Smooth muscle cell (in vitro differentiated cells): ENCODE results near the gene MLLT3. TPM values are rescaled to one million over a fixed set of nuclear protein-coding genes. Genes with fewer than 3 reads are reported as not detected.

Source experiments
- DNase-seq: peaks from one replicate; lab custom pipeline; 2025; ENCODE audit not compliant: unreplicated experiment; lab: John Stamatoyannopoulos, UW
- H2AFZ ChIP-seq: fragments of 200-600 bp; sonication (generic); 2 replicates; pipeline ENCODE4 v1.6.0; 2016; ENCODE audit warnings: antibody characterized with exemption, low read depth, mild to moderate bottlenecking
- H3F3A ChIP-seq: fragments of 200-600 bp; sonication (generic); 2 replicates; pipeline ENCODE4 v1.6.0; 2017; ENCODE audit warnings: antibody characterized with exemption, low read depth
- H3K27ac ChIP-seq: fragments of 200-600 bp; sonication (generic); 2 replicates; pipeline ENCODE4 v1.5.1; 2016; ENCODE audit warnings: low read depth, mild to moderate bottlenecking
- H3K27me3 ChIP-seq: fragments of 200-600 bp; sonication (generic); 2 replicates; pipeline ENCODE4 v1.6.1; 2016; ENCODE audit warnings: low read depth, mild to moderate bottlenecking
- H3K36me3 ChIP-seq: fragments of 200-600 bp; sonication (generic); 2 replicates; pipeline ENCODE4 v1.5.1; 2016; ENCODE audit warnings: low read depth
- H3K4me1 ChIP-seq: fragments of 200-600 bp; sonication (generic); 2 replicates; pipeline ENCODE4 v1.5.1; 2016; ENCODE audit warnings: low read depth
- H3K4me2 ChIP-seq: fragments of 200-600 bp; sonication (generic); 2 replicates; pipeline ENCODE4 v1.6.0; 2016; ENCODE audit warnings: mild to moderate bottlenecking
- H3K4me3 ChIP-seq: fragments of 200-600 bp; sonication (generic); 2 replicates; pipeline ENCODE4 v1.5.1; 2016; ENCODE audit warnings: mild to moderate bottlenecking
- H3K79me2 ChIP-seq: fragments of 200-600 bp; sonication (generic); 2 replicates; pipeline ENCODE4 v1.6.0; 2016; ENCODE audit warnings: low read depth, mild to moderate bottlenecking
- H3K9ac ChIP-seq: fragments of 200-600 bp; sonication (generic); 2 replicates; pipeline ENCODE4 v1.6.0; 2016; ENCODE audit warnings: low read depth
- H3K9me3 ChIP-seq: fragments of 200-600 bp; sonication (generic); replicated peaks from 2 replicates; pipeline ENCODE4 v1.5.1; 2016; ENCODE audit warnings: low read depth
- H4K20me1 ChIP-seq: fragments of 200-600 bp; sonication (generic); 2 replicates; pipeline ENCODE4 v1.6.0; 2016; ENCODE audit warnings: low read depth
- WGBS: methylation state at CpG from one replicate; pipeline ENCODE4 v1.1.7; 2016; ENCODE audit warnings: low lambda C conversion rate; 5-methylcytosine and 5-hydroxymethylcytosine counted together
- polyA plus RNA-seq: library from polyadenylated mRNA; unstranded; fragments of >200 nt; fragmentation: Nextera tagmentation; extraction: Ambion mirVana; gene quantifications from 2 replicates; pipeline ENCODE4 v1.2.1, GENCODE V29; 2016
- total RNA-seq: library from RNA; depleted of rRNA; stranded (reverse); fragments of >200 nt; gene quantifications from 2 replicates; pipeline ENCODE4 v1.2.3, GENCODE V29; 2014
- TF ChIP-seq, protein P1 (sequence below): fragments of 200-600 bp; sonication (generic); IDR thresholded peaks from 2 replicates; pipeline ENCODE4 v1.5.1; 2017; ENCODE audit warnings: borderline replicate concordance, mild to moderate bottlenecking, antibody characterized with exemption; ENCODE audit not compliant: insufficient read depth, poor library complexity, severe bottlenecking

The MLLT3 gene
- total and polyA plus RNA-seq, 2 experiments from 2014 or later = 21.9 to 29.9 TPM

DNA sequence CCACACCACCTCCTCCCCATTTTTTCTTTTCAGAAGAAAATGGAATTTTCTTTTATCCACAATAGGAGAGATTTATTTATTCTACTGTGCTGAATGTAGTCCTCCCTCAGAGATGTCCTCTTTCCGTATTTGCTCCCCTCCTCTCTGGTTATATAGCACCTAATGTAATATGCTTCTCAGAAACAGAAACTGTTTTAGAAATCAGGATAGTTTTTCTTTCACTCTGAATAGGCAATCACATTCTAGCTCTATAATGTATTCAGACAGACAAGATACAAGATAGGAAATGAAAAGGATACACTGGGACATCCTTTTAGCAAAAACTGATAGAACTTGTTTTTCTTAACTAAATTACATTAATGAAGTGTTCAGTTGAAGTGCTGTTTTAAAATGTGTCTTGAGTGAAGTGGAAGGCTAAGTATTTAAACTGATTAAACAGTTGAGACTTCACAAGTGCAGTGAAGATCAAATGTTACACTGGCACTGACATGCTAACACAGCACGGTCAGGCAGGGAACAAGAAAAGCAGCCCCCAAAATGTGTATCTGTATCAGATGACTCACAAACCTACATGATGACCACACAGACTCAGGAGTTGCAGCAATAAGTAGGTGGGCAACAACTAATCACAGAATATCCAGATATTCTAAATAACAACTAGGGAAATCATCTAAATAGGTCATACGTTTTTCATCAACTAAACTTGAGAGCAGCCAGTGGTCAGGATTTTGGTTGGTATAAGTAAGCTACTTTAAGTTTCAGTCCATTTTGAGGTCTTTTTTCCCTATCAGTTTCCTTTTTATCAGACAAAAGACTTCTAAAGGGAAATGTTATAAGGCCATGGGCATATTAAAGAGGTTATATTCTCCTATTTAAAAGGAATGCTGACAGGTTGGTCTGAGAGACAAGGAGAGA, 260.4 kb downstream of the MLLT3 start:
- Histone ChIP-seq H3F3A (peaks cover 6% of the 10 kb centered on the region), H3K27ac (no peak overlapping the region), H3K4me3 (no peak overlapping the region), H4K20me1 (no peaks in the 10 kb centered on the region), H2AFZ (no peak overlapping the region), H3K79me2 (no peaks in the 10 kb centered on the region), H3K4me1 (peaks cover 14% of the 10 kb centered on the region), H3K9ac (no peak overlapping the region), H3K9me3 (no peaks in the 10 kb centered on the region), H3K27me3 (no peaks in the 10 kb centered on the region), H3K36me3 (no peaks in the 10 kb centered on the region), H3K4me2 (no peak overlapping the region)
- 86% methylated on average over 3 of the region's 3 CpGs for WGBS
- DNase-seq = no peak
- TF ChIP-seq, protein P1, sequence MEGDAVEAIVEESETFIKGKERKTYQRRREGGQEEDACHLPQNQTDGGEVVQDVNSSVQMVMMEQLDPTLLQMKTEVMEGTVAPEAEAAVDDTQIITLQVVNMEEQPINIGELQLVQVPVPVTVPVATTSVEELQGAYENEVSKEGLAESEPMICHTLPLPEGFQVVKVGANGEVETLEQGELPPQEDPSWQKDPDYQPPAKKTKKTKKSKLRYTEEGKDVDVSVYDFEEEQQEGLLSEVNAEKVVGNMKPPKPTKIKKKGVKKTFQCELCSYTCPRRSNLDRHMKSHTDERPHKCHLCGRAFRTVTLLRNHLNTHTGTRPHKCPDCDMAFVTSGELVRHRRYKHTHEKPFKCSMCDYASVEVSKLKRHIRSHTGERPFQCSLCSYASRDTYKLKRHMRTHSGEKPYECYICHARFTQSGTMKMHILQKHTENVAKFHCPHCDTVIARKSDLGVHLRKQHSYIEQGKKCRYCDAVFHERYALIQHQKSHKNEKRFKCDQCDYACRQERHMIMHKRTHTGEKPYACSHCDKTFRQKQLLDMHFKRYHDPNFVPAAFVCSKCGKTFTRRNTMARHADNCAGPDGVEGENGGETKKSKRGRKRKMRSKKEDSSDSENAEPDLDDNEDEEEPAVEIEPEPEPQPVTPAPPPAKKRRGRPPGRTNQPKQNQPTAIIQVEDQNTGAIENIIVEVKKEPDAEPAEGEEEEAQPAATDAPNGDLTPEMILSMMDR = no peak

DNA sequence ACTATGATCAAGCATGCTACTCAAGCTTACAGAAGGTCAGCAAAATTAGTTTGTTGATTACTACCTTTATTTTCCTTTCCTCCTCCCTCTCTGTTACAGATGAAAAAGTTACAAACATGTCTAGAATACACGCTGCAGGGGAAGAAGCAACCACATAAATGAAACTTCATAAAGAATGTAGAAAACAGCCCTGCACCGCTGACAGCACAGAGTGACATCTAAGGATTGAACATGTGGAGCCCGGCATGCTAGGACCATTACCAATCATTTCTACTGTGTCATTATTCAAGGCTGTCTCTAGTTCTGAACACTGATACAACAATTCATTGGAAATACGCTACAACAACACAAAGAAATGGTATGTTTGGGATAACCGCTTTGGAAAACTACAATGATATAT, 261.1 kb downstream of the MLLT3 start:
- no peaks in the 10 kb centered on the region for H3K27me3 ChIP-seq
- no peaks in the 10 kb centered on the region for H3K9me3 ChIP-seq
- peaks cover 6% of the 10 kb centered on the region for H3F3A ChIP-seq
- H2AFZ ChIP-seq = no peak overlapping the region
- H4K20me1 ChIP-seq = no peaks in the 10 kb centered on the region
- H3K79me2 ChIP-seq = no peaks in the 10 kb centered on the region
- no peaks in the 10 kb centered on the region for H3K36me3 ChIP-seq
- WGBS = 94% methylated on average over 5 of the region's 5 CpGs
- peaks cover 19% of the 10 kb centered on the region for H3K4me1 ChIP-seq
- H3K27ac ChIP-seq = no peak overlapping the region
- TF ChIP-seq, protein P1 = no peak
- H3K9ac ChIP-seq = no peak overlapping the region
- no peak for DNase-seq
- no peak overlapping the region for H3K4me2 ChIP-seq
- H3K4me3 ChIP-seq = no peak overlapping the region

DNA sequence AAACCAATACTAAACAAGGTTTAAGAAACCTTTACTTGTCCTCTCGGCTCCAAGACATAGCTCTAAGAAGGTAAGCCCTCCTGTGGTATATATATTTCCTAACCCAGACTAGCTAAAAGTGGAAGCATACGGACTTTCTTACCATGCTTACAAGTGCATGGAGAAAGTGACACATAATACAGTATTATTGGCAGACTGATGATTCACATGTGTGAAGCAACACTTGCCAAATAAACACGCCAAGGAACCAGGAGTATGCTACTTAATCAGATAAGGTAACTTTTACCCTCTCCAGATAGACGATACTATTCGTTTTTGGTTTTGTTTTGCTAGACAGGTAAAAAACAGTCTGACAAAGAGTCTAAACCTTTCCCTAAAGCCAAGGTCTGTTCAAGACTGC, 264.1 kb downstream of the MLLT3 start:
- Histone ChIP-seq H4K20me1 (no peaks in the 10 kb centered on the region), H2AFZ (no peak overlapping the region), H3K27ac (no peak overlapping the region), H3K36me3 (no peaks in the 10 kb centered on the region), H3K4me2 (no peak overlapping the region), H3K4me1 (peaks cover 23% of the 10 kb centered on the region), H3K4me3 (no peak overlapping the region), H3K79me2 (no peaks in the 10 kb centered on the region), H3K27me3 (no peaks in the 10 kb centered on the region), H3F3A (peaks cover 22% of the 10 kb centered on the region), H3K9ac (no peak overlapping the region), H3K9me3 (no peaks in the 10 kb centered on the region)
- WGBS = 40% methylated on average over 5 of the region's 5 CpGs
- DNase-seq = no peak
- TF ChIP-seq, protein P1 = no peak
